HL-60/S4 treated with phorbol 12-myristate 13-acetate at 8.2 ng/mL for 4 days and 3 days (cell line): ENCODE data around the gene TBC1D30.
"Not testable (repeated sequence)": the region's sequence is repeated elsewhere in the genome, so short reads cannot be mapped to it uniquely, and the experiment has no call there.

Experiments
- in situ Hi-C: fragments of 300-500 bp; cut with MboI; formaldehyde crosslinking; loops from 2 replicates; pipeline ENCODE4 v1.15.0; 2022; ENCODE audit warnings: low sequenced_read_pairs

The TBC1D30 gene

DNA sequence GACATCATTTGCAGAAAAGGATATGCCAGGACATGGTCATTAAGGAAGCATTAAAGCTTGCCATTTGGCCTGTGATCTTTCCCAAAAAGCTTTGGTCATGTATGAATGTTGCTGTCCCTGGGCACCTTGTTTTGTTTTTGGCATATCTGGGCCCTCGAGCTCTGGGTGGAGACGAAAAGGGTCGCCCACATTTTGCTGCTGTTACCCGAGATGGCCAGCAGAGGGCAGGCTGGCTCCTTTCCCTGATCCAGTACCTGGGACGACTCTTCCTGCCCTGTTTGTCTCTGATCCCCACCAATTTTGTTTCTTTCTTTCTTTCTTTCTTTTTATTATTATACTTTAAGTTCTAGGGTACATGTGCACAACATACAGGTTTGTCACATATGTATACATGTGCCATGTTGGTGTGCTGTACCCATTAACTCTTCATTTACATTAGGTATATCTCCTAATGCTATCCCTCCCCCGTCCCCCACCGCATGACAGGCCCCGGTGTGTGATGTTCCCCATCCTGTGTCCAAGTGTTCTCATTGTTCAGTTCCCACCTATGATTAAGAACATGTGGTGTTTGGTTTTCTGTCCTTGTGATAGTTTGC, 22.2 kb upstream of the TBC1D30 start:
- in situ Hi-C loops: not testable (repeated sequence)

DNA sequence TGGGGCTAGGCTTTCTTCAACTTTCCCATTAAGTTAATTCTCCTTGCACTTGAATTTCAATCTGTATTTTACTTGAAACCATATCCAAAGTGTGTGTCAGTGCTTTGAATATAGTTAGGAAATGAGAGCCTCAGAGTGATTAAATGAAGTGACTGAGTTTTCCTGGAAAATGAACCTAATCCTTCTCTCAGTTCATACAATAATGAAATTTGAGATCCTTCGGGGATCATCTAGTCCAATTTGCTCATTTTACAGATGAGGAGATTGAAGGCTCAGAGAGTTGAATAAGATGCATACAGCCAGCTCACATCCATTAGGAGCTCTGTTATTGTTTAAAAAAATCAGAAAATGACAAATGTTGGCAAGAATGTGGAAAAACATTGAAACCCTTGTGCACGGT, 18.3 kb upstream of the TBC1D30 start:
- in situ Hi-C loops: no loop called here

DNA sequence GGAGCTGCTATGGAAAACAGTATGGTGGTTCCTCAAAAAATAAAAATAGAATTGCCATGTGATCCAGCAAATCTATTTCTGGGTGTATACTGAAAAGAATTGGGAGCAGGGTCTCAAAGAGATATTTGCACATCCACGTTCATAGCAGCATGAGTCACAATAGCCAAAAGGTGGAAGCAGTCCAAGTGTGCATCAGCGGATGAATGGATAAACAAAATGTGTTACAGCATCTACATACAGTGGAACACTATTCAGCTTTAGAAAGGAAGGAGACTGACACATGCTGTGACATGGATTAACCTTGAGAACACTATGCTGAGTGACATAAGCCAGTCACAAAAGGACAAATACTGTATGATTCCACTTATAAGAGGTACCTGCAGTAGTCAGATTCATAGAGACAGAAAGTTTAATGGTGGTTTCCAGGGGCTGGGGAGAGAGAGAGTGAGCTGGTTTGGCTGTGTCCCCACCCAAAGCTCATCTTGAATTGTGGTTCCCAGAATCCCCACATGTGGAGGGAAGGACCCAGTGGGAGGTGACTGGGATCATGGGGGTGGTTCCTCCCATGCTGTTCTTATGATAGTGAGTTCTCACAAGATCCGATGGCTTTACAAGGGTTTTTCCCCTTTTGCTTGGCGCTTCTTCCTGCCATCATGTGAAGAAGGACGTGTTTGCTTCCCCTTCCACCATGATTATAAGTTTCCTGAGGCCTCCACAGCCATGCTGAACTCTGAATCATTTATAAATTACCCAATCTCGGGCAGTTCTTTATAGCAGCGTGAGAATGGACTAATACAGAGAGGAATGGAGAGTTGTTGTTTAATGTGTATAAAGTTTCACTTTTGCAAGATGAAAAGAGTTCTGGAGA, 17.6 kb upstream of the TBC1D30 start:
- in situ Hi-C loops: no loop called here

DNA sequence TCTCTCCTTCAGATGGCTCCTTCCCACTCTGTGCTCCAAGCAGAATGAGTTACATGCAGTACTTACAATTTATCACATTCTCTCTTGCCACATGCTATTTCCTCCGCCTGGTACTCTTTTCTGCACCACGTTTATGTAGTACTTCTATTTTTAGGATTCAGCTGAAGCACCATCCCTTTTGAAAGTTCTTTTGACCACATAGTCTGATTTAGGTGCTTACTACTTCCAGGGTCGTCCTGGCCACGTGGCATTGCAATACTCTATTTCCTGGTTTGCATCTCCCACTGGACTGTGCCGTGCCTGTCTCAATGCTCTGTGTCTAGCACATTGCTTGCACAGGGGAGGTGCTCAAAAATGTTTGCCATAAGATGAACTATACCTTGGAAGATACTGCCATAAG, 16.3 kb upstream of the TBC1D30 start:
- in situ Hi-C loops: no loop called here

DNA sequence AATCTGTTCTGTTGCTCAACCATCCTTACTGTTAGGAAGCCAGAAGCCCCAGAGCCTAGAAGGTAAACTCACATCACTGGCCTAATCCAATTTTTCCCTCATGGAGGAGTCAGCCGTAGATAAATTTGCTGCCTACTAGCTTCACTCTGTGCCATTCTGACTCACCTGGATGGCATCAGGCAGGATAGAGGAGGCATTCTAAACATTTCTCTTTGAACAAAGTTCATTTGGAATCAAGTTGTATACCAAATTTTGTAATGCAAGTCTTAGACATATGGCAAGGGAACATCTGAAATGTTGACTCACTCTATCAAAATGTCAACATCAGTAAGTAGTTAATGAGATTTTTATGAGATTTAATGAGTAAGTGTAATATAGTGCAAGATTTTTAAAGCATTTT, 13.6 kb upstream of the TBC1D30 start:
- in situ Hi-C loops: no loop called here

DNA sequence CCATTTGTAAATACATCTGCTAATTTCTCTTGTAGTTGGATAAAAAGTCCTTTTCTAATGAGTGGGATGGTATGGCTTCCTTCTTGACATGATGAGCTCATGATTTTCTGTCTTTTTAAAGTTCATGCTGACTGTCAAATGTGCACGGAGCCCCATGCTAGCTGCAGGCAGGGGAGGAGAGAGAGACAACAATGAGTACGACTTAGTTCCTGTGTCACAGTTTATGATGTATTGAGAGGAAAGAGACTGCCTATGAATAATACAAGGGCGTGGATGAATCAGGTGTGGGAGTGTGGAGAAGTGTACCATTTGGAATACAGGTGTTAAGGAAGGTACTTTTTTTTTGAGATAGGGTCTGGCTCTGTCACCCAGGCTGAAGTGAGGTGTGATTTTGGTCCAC, 10.7 kb upstream of the TBC1D30 start:
- in situ Hi-C loops: no loop called here

DNA sequence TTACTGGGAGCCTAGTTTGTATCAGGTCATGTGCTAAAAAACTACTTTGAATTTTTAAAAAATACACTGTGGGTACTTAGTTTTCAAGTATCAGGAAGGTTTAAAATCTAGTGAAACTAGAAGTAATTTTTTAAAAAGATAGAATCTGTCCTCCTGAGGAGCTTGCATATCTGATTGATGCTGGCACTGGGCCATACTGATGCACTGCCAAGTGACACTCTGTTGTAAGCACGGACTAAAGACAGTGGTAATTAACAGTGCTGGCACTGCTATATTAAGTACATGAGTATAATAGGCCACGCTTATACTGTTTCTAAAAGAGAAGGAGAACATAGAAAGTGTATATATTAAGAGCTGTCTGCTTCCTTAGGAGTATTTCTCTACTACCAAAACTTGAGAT, 10.0 kb upstream of the TBC1D30 start:
- in situ Hi-C loops: no loop called here

DNA sequence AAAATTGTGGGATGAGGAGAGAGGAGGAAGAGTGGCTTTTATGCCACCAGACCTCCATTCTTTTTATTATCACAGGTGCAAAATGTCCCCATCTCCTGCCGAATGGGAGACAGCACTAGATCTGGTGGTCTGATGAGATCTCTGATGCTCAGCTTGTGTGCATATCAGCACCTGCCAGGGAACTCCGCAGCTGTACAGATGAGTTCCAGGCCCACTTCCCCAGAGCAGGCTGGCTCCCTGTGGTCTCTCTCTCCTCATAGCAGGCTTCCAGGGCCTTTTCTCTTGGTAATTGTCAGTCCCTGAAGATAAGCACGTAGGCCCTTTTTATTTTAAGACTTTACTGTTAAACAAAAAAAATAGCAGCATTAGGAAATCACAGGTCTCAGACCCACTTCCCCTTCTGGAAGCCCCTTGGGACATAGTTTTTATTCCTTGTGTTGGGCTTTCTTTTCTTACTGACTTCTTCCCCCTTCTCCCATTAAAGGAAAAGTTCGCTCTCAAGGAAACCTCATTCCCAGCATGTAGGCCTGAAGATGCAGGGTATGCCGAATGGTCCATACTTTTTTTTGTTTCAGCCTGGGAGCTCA, 4.5 kb upstream of the TBC1D30 start:
- in situ Hi-C loops: no loop called here

DNA sequence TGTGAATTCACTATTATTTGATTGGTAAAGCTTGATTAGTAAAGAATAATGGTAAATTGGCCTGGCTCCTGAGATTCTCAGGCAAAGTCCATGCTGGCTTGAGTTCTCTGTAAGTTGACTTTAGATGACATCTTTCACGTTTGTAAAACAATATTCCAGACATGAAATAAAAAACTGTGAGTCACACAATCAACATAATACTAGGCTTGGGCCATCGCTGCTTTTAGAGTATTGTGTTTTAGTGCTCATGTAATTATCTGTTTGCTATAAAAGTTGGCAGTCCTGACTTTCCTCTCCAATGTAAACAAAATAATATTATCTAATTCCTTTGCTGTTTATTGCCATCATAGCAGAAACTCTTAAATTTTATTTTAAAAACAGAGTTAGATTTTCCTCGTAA, 3.9 kb upstream of the TBC1D30 start:
- in situ Hi-C loops: no loop called here

DNA sequence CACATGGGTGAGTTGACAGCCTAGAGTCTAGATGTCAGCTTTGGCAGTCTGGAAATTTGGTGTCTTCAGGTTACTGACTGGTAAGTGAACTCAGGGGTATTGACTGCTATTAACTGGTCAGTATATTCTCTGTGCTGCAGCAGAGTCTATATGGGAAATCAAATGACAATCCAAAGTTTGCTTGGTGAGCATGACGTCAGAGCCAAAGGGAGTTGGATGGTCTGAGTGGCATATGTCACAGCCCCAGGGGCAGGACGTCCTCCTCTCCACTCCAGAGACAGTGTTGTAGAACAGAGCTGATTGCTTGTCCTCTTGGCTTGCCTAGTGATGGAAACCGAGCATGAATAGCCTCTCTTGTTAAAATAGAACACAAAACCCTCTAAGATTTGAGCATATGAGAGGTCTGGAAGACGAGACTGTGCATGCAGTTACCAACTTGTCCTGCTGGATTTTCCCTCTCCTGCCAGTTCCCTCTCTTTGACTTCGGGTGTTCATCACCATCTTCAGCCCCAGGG, 3.3 kb upstream of the TBC1D30 start:
- in situ Hi-C loops: no loop called here

DNA sequence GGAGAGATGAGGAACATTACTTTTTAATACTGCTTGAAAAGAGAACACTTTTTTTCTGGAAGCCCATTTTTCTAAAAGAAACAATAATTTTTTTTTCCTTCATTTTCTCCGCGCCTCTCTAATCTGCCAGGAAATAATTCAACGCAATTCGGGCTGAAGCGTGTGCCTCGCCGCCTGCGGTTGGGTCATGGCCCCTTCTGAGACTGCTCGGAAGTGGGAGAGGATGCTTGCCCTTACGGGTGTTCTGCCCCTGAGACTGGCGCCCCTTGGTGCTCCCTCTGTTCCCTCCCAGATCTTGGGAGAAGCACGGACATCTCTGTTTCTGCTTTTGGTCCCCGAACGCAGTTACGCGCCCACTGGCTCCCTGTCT, 332 bp upstream of the TBC1D30 start:
- in situ Hi-C loops: no loop called here

DNA sequence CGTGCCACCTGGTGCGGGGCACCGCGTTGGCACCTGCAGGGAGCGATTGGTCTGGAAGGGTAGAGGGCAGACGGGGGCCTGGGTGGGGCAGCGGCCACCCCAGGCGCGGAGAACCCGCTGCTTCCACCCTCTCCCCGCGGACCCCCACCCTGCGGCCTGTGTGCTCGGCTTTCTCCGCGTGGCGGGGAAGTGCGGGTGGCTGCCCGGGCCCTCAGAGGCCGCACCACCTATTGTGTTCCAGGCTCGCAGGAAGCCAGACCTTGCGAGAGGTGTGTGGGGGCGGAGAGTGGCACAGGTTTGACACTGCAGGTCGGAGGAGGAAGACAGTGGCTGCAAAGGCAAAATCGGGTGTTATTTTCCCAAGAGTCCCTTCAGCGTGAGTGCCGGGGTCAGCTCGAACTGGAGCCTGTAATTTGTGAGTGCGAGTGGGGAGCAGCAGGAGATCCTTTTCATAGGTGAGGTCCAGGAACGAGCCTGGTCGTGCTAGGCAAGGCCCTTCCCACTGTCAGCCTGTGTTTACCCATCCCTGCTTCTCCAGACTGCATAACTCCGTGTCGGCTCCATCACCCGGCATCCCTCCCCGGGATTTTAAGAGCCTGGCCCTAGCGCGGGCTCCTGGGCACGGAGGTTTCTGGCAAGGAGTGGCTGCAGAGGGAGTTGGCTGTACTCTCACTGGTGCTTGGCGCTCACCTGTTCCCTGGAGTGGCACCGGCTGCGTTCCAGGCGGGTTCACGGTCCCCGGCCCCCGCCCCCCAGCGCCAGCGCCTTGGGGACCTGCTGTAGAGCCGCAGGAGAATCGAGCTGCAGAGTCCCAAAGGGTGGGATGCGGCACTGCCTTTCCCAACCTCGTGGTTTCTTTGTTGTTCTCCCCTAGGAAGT, 935 bp downstream of the TBC1D30 start:
- in situ Hi-C loops: no loop called here

DNA sequence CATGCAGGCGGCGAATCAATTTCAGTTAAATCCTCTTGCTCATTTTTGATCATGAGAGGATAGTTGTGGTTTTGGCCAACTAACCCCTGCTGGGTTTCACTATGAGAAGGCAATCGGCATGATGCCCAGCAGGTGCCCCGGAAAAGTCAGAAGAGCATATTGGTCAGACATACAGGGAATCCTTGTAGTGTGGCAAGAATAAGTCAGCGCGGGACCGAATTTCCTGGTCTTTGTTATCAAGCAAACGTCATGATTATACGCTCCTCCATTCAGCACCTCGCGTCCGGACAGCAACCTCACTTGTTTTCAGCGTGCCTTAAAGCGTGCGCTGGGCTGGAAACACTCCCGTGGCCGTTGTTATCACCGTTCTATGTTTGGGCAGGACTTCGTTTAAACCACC, 1.8 kb downstream of the TBC1D30 start:
- in situ Hi-C loops: no loop called here

DNA sequence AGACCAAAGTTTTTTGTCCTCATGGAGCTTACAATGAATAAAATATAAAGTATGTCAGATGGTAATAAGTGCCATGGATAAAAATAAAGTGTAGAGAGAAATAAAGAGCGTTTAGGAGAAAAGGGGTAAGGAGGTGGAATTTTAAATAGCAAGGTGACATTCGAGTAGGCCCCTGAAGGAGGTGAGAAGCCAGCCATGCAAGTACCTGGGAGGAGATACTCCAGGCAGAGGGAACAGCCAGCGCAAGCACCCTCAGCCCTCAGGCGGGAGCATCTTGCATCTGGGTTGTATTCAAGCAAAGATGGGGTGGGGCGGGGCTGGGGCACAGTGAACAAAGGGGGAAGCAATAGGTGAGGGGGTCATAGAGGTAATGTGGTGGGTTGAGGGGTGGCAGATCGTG, 4.3 kb downstream of the TBC1D30 start:
- in situ Hi-C loops: no loop called here

DNA sequence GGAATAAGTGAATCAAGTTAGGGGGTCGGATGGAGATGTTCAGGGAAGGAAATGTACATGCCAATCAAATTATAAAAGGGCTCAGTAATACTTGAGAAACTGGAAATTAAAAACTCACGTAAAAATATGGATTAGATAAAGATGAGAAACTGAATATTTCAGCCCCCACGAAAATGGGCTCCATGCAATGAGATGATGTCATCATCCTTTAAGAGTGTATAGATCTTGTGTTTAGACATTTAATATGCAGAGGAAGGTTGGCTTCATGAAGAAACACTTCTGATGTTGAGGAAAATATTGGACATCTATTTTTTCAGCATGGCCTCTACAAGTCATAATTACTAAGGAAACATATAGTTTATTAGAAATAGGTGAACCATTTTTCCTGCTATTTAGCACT, 9.5 kb downstream of the TBC1D30 start:
- in situ Hi-C loops: no loop called here

DNA sequence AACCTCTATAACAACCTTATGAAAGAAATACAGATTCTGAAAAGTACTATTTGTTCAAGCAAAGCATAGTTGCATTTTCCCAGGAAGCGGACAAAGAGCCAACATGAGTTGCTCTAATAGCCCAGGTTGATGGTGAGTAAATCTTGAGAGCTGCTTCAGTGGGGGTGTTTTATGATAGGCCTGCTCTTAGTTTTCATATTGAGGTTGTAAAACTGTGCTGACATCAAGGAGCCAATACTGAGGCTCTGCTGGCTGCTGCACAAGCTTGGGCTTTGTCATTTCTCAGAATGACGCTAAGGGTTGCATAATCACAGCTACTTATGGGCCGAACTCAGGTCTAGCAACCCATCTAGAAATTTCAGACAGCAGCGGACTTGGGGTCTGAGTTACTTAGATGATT, 11.5 kb downstream of the TBC1D30 start:
- in situ Hi-C loops: no loop called here

DNA sequence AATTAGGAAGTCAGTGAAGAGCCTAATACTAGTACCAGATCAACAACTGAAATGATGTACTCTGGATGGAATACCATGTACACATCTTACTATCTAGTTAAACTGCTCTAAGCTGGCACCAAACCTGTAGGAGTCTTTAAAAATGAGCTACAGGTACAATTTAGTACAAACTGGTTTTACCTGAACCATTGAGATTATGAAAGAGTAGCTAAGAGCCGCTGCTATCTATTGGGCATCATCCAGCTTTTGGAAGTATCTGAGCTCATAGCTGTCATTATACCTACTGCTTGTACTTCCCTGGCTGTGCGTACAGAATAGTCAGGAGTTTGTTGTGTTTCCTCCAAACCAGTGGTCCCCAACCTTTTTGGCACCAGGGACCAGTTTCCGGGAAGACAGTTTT, 12.4 kb downstream of the TBC1D30 start:
- in situ Hi-C loops: no loop called here

DNA sequence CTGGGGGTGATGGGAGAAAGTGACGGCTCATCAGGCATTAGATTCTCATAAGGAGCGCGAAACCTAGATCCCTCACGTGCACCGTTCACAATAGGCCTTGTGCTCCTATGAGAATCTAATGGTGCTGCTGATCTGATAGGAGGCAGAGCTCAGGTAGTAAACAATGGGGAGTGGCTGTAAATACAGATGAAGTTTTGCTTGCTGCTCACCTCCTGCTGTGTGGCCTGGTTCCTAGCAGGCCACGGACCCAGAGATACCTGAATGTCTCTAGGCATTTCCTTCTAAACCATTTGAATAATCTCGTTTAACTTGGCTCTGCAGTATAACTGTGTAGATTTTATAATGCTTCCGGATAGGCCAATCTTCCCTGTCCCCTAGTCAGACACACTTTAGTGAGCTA, 13.0 kb downstream of the TBC1D30 start:
- in situ Hi-C loops: no loop called here

DNA sequence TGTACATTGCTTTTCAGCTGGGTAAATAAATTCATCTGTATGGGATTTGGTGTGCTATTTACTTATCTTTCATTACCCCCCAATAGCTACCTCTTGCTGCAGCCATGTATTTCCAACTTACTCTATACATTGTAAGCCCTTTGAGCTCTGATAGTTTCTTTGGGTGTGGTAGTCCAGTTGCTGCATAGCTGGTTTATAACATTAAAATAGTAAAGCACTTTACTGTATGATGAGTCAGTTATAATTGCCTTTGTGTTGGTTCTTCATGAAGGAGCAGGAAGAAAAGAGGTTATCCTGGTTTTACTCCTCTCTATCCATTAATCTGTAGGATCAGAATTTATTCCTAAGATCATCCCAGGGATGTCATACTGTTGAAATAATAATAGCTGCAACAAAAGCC, 15.7 kb downstream of the TBC1D30 start:
- in situ Hi-C loops: no loop called here

DNA sequence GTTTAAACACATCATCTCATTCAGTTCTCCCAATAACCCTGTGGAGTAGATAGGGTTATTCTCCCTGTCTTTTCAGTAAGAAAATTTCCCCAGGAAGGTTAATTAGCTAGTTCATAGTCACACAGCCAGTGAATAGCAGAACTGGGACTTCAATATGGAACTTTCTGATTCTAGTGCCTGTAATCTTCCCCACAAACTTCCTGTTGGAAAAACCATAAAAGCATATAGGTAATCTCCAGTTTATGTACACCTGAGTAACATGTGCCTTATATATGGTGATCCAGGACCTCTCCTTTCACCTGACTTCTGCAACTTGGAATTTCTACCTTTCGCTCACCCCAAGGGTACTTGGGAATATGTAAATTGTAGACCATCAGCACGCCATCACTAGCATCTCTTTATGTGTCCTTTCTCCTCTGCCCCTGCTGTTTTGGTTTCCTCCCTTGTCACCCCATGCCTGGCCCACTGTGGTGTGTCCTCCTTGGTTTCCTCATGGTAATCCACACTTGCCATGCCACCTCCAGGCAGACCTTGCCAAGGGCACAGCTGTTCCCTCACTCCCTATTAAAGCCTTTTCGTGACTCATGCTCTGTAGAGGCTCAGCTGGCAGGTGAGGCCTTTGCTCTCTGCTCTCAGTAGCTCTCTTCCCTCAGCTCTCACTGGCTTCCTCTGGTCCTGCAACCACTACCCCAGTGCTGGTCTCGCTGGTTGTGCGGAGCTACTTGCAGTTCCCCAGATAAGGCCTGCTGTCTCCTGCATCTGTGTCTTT, 16.7 kb downstream of the TBC1D30 start:
- in situ Hi-C loops: no loop called here
